GM12878 (cell line): ENCODE data around the gene WDFY4. TPM values are rescaled to one million over a fixed set of nuclear protein-coding genes. Genes with fewer than 3 reads are reported as not detected.

Source experiments
- CHD1 ChIP-seq: IDR thresholded peaks from 2 replicates; pipeline ENCODE4 v1.6.1; 2012; ENCODE audit warnings: low read depth, low read length, improper control_type of control experiment
- JUND ChIP-seq: IDR thresholded peaks from 2 replicates; pipeline ENCODE4 v1.6.1; 2012; ENCODE audit warnings: low read depth, mild to moderate bottlenecking, low read length, improper control_type of control experiment, moderate library complexity
- POLR2AphosphoS5 ChIP-seq: IDR thresholded peaks from 2 replicates; pipeline ENCODE4 v1.6.1; 2011; ENCODE audit warnings: mild to moderate bottlenecking, low read length, inconsistent platforms
- ZBED1 ChIP-seq: IDR thresholded peaks from 2 replicates; pipeline ENCODE4 v1.6.1; 2016; ENCODE audit warnings: borderline replicate concordance
- ZBTB11 ChIP-seq: fragments of 450-650 bp; formaldehyde crosslinking; IDR thresholded peaks from 2 replicates; pipeline ENCODE4 v1.5.0; 2022; ENCODE audit warnings: mild to moderate bottlenecking, missing genetic modification characterization
- polyA plus RNA-seq, 11 experiments: library from polyadenylated mRNA; depleted of rRNA in 4 of 11; unstranded in 6 of 11; stranded (reverse) in 5 of 11; fragments of >200 nt; fragmentation: Nextera tagmentation in 4 of 11; fragmentation: Illumina TruSeq in 1 of 11; extraction: Ambion mirVana in 4 of 11; extraction: Trizol in 1 of 11; gene quantifications; 1 replicate in 1 of 11; 2 replicates in 10 of 11; pipeline versions ENCODE4 v1.2.1 to v1.2.3, GENCODE V29; 2011 to 2016; ENCODE audit warnings: inconsistent platforms in 2 of 11, missing spikeins in 2 of 11, low read depth in 1 of 11
- total RNA-seq, 4 experiments: library from RNA; depleted of rRNA in 3 of 4; stranded (reverse); fragments of >200 nt in 3 of 4; fragmentation: Illumina TruSeq in 1 of 4; extraction: Trizol in 1 of 4; gene quantifications; 2 replicates each; pipeline versions ENCODE4 v1.2.1 to v1.2.3, GENCODE V29; 2013 to 2021
- TF ChIP-seq, protein P1 (sequence below), 3 experiments: IDR thresholded peaks in 2 of 3; conservative IDR thresholded peaks in 1 of 3; 2 replicates each; pipeline ENCODE4 v1.5.1; 2011; ENCODE audit warnings: low read depth in 3 of 3, low read length in 3 of 3, mild to moderate bottlenecking in 3 of 3, control low read depth in 2 of 3, moderate library complexity in 2 of 3, inconsistent platforms in 1 of 3, mixed read lengths in 1 of 3; ENCODE audit not compliant: control insufficient read depth in 2 of 3, insufficient read depth in 1 of 3; ENCODE audit errors: extremely low read depth in 1 of 3

WDFY4 gene
- total and polyA plus RNA-seq, 10 of the 15 experiments (the other 5 are each of a cell fraction or from before 2014, with no cell fraction given), result 13.5 to 132 (median 47.3) TPM

DNA sequence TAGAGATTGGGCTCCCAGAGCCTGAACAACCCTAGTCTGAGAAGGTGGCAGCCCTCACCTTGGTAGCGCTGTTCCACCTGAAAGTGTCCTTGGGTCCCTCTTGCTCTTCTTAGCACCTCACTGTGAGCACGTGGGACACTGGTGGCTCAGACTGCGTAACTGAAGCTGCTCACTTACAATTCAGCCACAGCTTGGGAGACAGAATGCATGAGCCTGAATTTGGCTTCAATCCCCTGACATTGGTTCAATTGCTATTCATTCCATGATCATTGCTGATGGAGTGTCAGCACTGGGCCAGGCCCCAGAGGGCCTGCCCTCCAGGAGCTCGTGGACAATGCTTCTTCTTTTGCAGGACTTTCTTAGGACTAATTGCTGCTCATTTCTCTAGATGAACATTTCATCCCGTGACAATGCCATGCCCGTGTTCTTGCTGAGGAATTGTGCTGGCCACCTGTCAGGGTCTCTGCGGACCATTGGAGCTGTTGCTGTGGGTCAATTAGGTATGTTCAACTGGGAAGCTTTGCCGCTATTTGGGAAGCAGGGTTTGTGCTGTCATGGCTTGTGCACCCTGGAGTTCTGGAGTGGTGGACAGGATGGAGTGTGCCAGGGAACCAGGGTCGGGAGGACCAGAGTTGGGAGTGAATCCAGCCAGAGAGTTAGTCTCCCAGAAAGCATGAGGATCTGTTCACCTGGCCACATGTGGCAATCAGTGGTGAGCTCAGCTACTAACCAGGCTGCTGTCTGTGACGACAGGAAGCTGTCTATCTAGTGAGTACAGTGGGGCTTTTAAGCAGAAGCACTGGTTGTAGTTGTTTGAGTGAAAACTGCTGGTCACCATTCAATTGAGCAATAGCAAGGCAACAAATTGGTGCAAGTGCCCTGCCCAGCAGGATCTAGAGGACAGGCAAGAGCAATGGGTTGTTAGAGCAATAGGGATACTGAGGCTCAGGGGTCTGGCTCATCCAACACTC, 105.1 kb downstream of the WDFY4 start (continued):
- no peak for TF ChIP-seq ZBTB11 (CRISPR knock-in tag)
- no peak for TF ChIP-seq ZBED1
- no peak for TF ChIP-seq POLR2AphosphoS5
- TF ChIP-seq JUND, result no peak
- TF ChIP-seq CHD1, result no peak
- TF ChIP-seq, protein P1, sequence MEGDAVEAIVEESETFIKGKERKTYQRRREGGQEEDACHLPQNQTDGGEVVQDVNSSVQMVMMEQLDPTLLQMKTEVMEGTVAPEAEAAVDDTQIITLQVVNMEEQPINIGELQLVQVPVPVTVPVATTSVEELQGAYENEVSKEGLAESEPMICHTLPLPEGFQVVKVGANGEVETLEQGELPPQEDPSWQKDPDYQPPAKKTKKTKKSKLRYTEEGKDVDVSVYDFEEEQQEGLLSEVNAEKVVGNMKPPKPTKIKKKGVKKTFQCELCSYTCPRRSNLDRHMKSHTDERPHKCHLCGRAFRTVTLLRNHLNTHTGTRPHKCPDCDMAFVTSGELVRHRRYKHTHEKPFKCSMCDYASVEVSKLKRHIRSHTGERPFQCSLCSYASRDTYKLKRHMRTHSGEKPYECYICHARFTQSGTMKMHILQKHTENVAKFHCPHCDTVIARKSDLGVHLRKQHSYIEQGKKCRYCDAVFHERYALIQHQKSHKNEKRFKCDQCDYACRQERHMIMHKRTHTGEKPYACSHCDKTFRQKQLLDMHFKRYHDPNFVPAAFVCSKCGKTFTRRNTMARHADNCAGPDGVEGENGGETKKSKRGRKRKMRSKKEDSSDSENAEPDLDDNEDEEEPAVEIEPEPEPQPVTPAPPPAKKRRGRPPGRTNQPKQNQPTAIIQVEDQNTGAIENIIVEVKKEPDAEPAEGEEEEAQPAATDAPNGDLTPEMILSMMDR (IDR thresholded peaks at IDR 0.05 in 2 of 3, conservative IDR thresholded peaks at IDR 0.05 in 1 of 3; ENCODE audit: control insufficient read depth in 2 of 3, extremely low read depth in 1 of 3, insufficient read depth in 1 of 3, low read depth in 3 of 3, low read length in 3 of 3), result no peak
